Measurements from ENCODE around the gene SPARC. TPM values are rescaled to one million over a fixed set of nuclear protein-coding genes. Genes with fewer than 3 reads are reported as not detected.

Gene SPARC
- polyA plus RNA-seq, 1 of the 3 experiments (the other 2 are of a cell fraction): 1,115 TPM

DNA sequence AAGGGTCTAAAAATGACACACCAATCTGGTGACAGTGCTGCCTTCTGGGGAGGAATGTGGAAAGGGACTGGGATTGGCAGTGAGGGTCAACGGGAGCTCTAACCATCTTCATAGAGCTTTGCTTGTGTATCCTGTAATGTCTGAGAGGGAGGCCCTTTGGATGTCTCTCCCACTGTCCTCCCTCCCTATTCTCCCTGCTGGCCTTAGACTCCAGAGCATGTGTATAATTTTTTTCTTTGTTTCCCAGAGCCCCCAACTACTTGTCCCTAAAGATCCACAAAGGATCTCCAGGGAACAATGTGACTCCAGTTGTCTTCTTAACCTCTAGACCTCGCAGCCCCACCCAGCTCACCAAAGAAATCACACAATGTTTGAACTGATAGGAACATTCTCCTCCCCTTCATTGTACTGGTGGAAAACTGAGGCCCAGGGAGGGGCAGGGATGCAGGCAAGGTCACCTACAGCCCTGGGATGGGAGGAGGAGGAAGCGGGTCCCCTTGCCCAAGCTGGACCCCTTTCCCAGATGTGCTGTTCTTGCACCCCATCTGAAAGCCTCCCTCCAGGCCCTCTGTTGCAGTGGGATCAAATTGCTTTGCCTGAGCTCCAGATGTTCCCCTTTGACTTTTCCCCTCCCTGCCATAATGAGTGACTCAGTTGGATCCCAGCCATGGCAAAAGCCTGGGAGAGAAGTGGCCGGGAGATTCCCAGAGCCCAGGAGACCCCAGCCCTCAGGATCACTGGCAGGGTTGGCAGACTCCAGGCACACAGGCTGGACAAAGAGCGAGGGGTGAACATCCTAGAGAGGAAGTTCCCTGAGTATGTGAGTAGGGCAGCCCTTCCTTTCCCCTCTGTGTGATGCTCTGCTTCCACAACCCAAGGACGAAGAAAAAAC, 21.8 kb downstream of the SPARC start:
- Histone ChIP-seq H3K4me3 (ENCODE audit: low read depth in 2 of 2, low read length in 1 of 2) (no peak overlapping the region), H3K9me2 (no peaks in the 10 kb centered on the region), H3K4me2 (peak overlapping the region; percentile 31; the same call in 1 of the 2 replicates), H3K79me2 (ENCODE audit: insufficient read depth) (peaks cover 17% of the 10 kb centered on the region; the same call in 1 of the 2 replicates), H4K20me1 (ENCODE audit: insufficient read depth) (peaks cover 33% of the 10 kb centered on the region), H3K9me3 (no peaks in the 10 kb centered on the region), H3K27ac (ENCODE audit: low read depth in 2 of 2, low read length in 1 of 2) (peak overlapping the region; percentile 43 to 97; a peak in 3 of 4 replicates), H3F3A (replicated peaks; ENCODE audit: insufficient read depth) (peaks cover 94% of the 10 kb centered on the region), H2AFZ (ENCODE audit: low read depth) (no peak overlapping the region), H3K36me3 (replicated peaks in 1 of 2; ENCODE audit: control insufficient read depth in 1 of 2, insufficient read depth in 2 of 2, low read length in 1 of 2) (peaks cover 79 to 80% of the 10 kb centered on the region in 2 experiments), H3K9ac (peak overlapping the region; percentile 57; the same call in 1 of the 2 replicates), H3K27me3 (ENCODE audit: insufficient read depth) (no peaks in the 10 kb centered on the region), H3K4me1 (ENCODE audit: control insufficient read depth in 1 of 2, insufficient read depth in 2 of 2, low read depth in 1 of 2, low read length in 1 of 2) (peaks cover 24 to 41% of the 10 kb centered on the region in 2 experiments; a peak in 2 of 4 replicates)
- no peak for DNase-seq
- CTCF ChIA-PET: interaction anchor here (2.0 to 18.7 kb wide), 5 partner anchors 13 to 217 kb away, joined by 6 to 247 read pairs (median 9); partner anchors contain the start of gene SLC36A1
- POLR2A ChIA-PET: no interaction called here
- TF ChIP-seq FOSL2 (IDR thresholded peaks at IDR 0.05; ENCODE audit: borderline replicate concordance, low read depth) (peak; percentile 33; the same call in 1 of the 2 replicates), GATA2 (CRISPR knock-in tag; IDR thresholded peaks at IDR 0.05) (no peak), MXI1 (IDR thresholded peaks at IDR 0.05; ENCODE audit: low read depth, low read length) (no peak), NFIC (IDR thresholded peaks at IDR 0.05; ENCODE audit: borderline replicate concordance) (peak; percentile 73), JUND (IDR thresholded peaks at IDR 0.05) (0 out of 2 replicates have a peak, but pooled peaks have one; percentile 12), TCF12 (IDR thresholded peaks at IDR 0.05) (peak; percentile 72)
- WGBS (ENCODE audit: low lambda C conversion rate): 70% methylated on average over 4 of the region's 6 CpGs

DNA sequence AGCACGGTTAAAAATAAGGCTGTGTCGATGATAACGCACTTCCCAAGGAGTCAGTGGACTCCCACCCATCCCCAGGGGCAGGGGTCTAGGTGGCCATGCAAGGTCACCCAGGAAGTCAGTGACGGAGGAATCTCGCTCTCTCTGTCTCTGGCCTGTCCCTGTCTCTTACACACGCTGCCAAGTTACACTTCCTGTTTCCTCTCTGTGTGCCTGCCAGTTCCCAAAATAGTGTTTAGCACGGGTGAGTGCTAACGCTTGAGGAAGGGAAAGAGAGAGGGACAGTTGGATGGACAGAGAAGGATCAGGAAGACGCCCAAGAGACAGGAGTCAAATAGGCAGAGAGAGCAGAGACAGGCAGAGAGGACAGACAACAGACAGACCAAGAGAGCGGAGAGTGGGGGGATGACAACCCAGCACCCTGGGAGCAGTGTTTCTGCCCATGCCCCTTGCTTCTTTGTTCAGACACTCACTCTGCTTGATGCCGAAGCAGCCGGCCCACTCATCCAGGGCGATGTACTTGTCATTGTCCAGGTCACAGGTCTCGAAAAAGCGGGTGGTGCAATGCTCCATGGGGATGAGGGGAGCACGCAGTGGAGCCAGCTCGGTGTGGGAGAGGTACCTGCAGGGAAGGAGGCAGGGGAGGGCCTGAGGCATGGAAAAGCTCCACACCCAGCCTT, 23.0 kb downstream of the SPARC start:
- H3K4me3 ChIP-seq (ENCODE audit: low read depth in 2 of 2, low read length in 1 of 2): no peak overlapping the region
- H3K4me2 ChIP-seq: no peak overlapping the region; the same call in 1 of the 2 replicates
- H3K36me3 ChIP-seq (replicated peaks in 1 of 2; ENCODE audit: control insufficient read depth in 1 of 2, insufficient read depth in 2 of 2, low read length in 1 of 2): peaks cover 67 to 68% of the 10 kb centered on the region in 2 experiments
- H3K4me1 ChIP-seq (ENCODE audit: control insufficient read depth in 1 of 2, insufficient read depth in 2 of 2, low read depth in 1 of 2, low read length in 1 of 2): peaks cover 20 to 41% of the 10 kb centered on the region in 2 experiments; a peak in 2 of 4 replicates
- peaks cover 25% of the 10 kb centered on the region for H4K20me1 ChIP-seq (ENCODE audit: insufficient read depth)
- H3K9ac ChIP-seq: peak overlapping the region; percentile 22; the same call in 1 of the 2 replicates
- H3F3A ChIP-seq (replicated peaks; ENCODE audit: insufficient read depth): peaks cover 93% of the 10 kb centered on the region
- WGBS (ENCODE audit: low lambda C conversion rate): 87% methylated on average over 17 of the region's 17 CpGs
- CTCF ChIA-PET: interaction anchor here (2.4 to 18.7 kb wide), 3 partner anchors 12 to 85 kb away, joined by 9 to 247 read pairs (median 23); no protein-coding TSS in a partner anchor
- H2AFZ ChIP-seq (ENCODE audit: low read depth): no peak overlapping the region
- peak overlapping the region in 1 of 2 experiments; percentile 97; a peak in 2 of 4 replicates for H3K27ac ChIP-seq (ENCODE audit: low read depth in 2 of 2, low read length in 1 of 2)
- POLR2A ChIA-PET: no interaction called here
- no peaks in the 10 kb centered on the region for H3K9me3 ChIP-seq
- H3K79me2 ChIP-seq (ENCODE audit: insufficient read depth): peaks cover 6% of the 10 kb centered on the region; the same call in 1 of the 2 replicates
- DNase-seq: no peak
- no peaks in the 10 kb centered on the region for H3K27me3 ChIP-seq (ENCODE audit: insufficient read depth)
- no peaks in the 10 kb centered on the region for H3K9me2 ChIP-seq
- TF ChIP-seq, protein P1, sequence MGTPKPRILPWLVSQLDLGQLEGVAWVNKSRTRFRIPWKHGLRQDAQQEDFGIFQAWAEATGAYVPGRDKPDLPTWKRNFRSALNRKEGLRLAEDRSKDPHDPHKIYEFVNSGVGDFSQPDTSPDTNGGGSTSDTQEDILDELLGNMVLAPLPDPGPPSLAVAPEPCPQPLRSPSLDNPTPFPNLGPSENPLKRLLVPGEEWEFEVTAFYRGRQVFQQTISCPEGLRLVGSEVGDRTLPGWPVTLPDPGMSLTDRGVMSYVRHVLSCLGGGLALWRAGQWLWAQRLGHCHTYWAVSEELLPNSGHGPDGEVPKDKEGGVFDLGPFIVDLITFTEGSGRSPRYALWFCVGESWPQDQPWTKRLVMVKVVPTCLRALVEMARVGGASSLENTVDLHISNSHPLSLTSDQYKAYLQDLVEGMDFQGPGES (IDR thresholded peaks at IDR 0.05; ENCODE audit: low read depth, low read length): no peak
- TF ChIP-seq EP300 (IDR thresholded peaks at IDR 0.05; ENCODE audit: borderline replicate concordance in 1 of 2, low read depth in 1 of 2, low read length in 1 of 2): no peak
- TF ChIP-seq SMC3 (IDR thresholded peaks at IDR 0.05; ENCODE audit: low read depth, low read length): no peak
- TF ChIP-seq REST (IDR thresholded peaks at IDR 0.05; ENCODE audit: low read depth, low read length): no peak
- TF ChIP-seq EZH2phosphoT487 (IDR thresholded peaks at IDR 0.05; ENCODE audit: borderline replicate concordance, low read depth): no peak
- TF ChIP-seq TCF12 (IDR thresholded peaks at IDR 0.05): no peak
- TF ChIP-seq RAD21 (IDR thresholded peaks at IDR 0.05; ENCODE audit: low read length): no peak
- TF ChIP-seq NFIC (IDR thresholded peaks at IDR 0.05; ENCODE audit: borderline replicate concordance): no peak
- TF ChIP-seq FOXM1 (IDR thresholded peaks at IDR 0.05; ENCODE audit: low read depth): no peak
- no peak for TF ChIP-seq ZBTB33 (IDR thresholded peaks at IDR 0.05; ENCODE audit: borderline replicate concordance, low read depth)
- TF ChIP-seq SIN3A (IDR thresholded peaks at IDR 0.05; ENCODE audit: borderline replicate concordance, low read depth, low read length): no peak
- TF ChIP-seq MEF2A (IDR thresholded peaks at IDR 0.05; ENCODE audit: borderline replicate concordance, low read depth): no peak
- no peak for TF ChIP-seq NRF1 (IDR thresholded peaks at IDR 0.05; ENCODE audit: low read depth, low read length)
- TF ChIP-seq RFX5 (IDR thresholded peaks at IDR 0.05; ENCODE audit: low read length): no peak
